ENCODE measurements around the gene EFCAB11. TPM values are rescaled to one million over a fixed set of nuclear protein-coding genes. Genes with fewer than 3 reads are reported as not detected.

Gene EFCAB11
- total and polyA plus RNA-seq, 2 donors (not counting 3 experiments of a cell fraction or from before 2014, with no cell fraction given) = 2.8 to 6.3 TPM

DNA sequence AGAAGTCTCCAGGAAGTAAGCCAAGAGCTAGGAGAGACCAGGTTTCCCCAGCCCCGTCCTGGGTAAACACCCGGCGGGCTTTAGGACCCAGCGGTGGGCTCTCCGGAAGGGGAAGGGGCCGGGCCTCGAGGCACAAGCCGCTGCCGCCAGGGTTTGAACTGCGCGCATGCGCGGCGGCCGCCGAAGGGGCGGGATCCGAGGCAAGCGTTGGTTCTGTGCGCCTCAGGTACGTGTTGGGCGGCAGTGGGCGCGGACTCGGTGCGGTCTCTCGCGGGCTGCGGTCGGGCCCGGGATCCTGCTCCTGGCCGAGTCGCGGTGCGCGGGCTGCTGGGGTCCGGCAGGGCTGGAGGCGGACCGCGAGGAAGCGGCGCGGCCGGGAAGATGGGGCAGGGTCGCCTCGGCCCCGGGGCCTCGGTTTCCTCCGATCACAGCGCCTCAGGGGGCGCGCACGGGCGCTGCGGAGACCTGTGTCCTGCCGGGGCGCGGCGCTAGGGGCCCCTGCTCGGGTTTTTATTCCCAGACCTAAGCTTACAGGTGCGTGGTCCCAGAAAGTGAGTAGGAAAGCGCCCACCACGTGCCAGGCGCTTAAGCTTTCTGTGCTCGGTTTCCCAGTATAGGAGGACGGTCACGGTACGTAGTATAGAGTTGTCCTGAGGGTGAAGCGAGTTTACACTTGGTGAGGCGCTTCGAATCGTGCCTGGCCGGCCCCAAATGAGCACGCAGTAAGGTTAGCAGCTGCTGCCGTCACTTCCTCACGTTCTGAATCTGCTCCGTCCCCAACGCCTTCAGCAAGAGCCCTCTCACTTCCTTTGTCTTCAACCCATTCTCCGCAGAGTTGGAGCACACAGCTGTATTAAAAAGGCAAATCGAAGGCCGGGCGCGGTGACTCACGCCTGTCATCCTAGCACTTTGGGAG is 1.5 kb upstream of the EFCAB11 start, which contains the start of gene TDP1:
Gene TDP1, plus strand, starts transcription at position 183 of the 916 bp plus-strand sequence. CDS start 7,188 bp downstream, outside the sequence.
- intact Hi-C loops (cut with micrococcal nuclease) = loop anchor here (1.0 to 5.0 kb wide), 6 partner anchors 29 to 539 kb away; partner anchors contain the start of genes FOXN3 and KCNK13
- Histone ChIP-seq H4K20me1 (replicated peaks; ENCODE audit: control insufficient read depth, extremely low read depth, insufficient read depth, low read length) (no peaks in the 10 kb centered on the region), H3K4me1 (ENCODE audit: control insufficient read depth, extremely low read depth, insufficient read depth, low read length) (peaks cover 38% of the 10 kb centered on the region), H3K27me3 (ENCODE audit: control insufficient read depth in 2 of 2, insufficient read depth in 2 of 2, low read length in 2 of 2) (no peaks in the 10 kb centered on the region), H3K4me3 (replicated peaks in 1 of 3; ENCODE audit: insufficient read depth in 1 of 3, low read depth in 1 of 3, low read length in 3 of 3) (peak within 1 kb of the TSS; percentile 41 to 70 (median 62)), H3K79me2 (ENCODE audit: control insufficient read depth, insufficient read depth, low read length) (peaks cover 41% of the 10 kb centered on the region), H2AFZ (ENCODE audit: low read depth, low read length) (peak within 1 kb of the TSS; percentile 85), H3K36me3 (ENCODE audit: control insufficient read depth in 2 of 2, extremely low read depth in 1 of 2, insufficient read depth in 2 of 2, low read length in 2 of 2) (peaks cover 0 to 4% of the 10 kb centered on the region in 2 experiments), H3K9me1 (replicated peaks; ENCODE audit: control insufficient read depth, extremely low read depth, insufficient read depth, low read length) (no peaks in the 10 kb centered on the region), H3K9me3 (replicated peaks; ENCODE audit: control insufficient read depth, insufficient read depth, low read length) (no peaks in the 10 kb centered on the region), H3K4me2 (ENCODE audit: insufficient read depth, low read length) (peak within 1 kb of the TSS; percentile 97), H3K9ac (replicated peaks; ENCODE audit: extremely low read depth, insufficient read depth, low read length) (peak within 1 kb of the TSS; percentile 92), H3K27ac (ENCODE audit: insufficient read depth, low read depth, low read length) (peak within 1 kb of the TSS; percentile 86)
- DNase-seq (ENCODE audit: low read depth, low spot score) (peak; percentile 96), FAIRE-seq (peak; percentile 88)
- CTCF ChIA-PET = interaction anchor here (0.7 to 6.4 kb wide), 8 partner anchors 16 to 929 kb away, joined by 3 to 93 read pairs (median 6); no protein-coding TSS in a partner anchor
- POLR2A ChIA-PET = interaction anchor here (1.0 kb wide), 1 partner anchor 17 kb away, joined by 4 read pairs; no protein-coding TSS in a partner anchor
- TF ChIP-seq POLR2A (IDR thresholded peaks at IDR 0.05; ENCODE audit: low read depth, low read length) (peak; percentile 81), GATA2 (IDR thresholded peaks at IDR 0.05; ENCODE audit: insufficient read depth, insufficient read length, low read depth, low read length) (no peak), JUN (IDR thresholded peaks at IDR 0.05; ENCODE audit: borderline replicate concordance, insufficient read depth, insufficient read length, low read depth) (peak; percentile 48), FOS (IDR thresholded peaks at IDR 0.05; ENCODE audit: borderline replicate concordance, insufficient read depth, low read length) (peak; percentile 90), MYC (IDR thresholded peaks at IDR 0.05; ENCODE audit: low read depth, low read length) (peak; percentile 15), EZH2 (IDR thresholded peaks at IDR 0.05; ENCODE audit: borderline replicate concordance, low read depth, low read length, severe bottlenecking) (no peak), POLR2AphosphoS5 (IDR thresholded peaks at IDR 0.05; ENCODE audit: insufficient read depth, low read depth, low read length) (peak; percentile 65)
- TF ChIP-seq, protein P1, sequence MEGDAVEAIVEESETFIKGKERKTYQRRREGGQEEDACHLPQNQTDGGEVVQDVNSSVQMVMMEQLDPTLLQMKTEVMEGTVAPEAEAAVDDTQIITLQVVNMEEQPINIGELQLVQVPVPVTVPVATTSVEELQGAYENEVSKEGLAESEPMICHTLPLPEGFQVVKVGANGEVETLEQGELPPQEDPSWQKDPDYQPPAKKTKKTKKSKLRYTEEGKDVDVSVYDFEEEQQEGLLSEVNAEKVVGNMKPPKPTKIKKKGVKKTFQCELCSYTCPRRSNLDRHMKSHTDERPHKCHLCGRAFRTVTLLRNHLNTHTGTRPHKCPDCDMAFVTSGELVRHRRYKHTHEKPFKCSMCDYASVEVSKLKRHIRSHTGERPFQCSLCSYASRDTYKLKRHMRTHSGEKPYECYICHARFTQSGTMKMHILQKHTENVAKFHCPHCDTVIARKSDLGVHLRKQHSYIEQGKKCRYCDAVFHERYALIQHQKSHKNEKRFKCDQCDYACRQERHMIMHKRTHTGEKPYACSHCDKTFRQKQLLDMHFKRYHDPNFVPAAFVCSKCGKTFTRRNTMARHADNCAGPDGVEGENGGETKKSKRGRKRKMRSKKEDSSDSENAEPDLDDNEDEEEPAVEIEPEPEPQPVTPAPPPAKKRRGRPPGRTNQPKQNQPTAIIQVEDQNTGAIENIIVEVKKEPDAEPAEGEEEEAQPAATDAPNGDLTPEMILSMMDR (IDR thresholded peaks at IDR 0.05; ENCODE audit: extremely low read depth in 1 of 2, insufficient read depth in 1 of 2, low read depth in 1 of 2, low read length in 2 of 2) = peak; percentile 7 to 18
- TF ChIP-seq, protein P2, sequence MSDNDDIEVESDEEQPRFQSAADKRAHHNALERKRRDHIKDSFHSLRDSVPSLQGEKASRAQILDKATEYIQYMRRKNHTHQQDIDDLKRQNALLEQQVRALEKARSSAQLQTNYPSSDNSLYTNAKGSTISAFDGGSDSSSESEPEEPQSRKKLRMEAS (IDR thresholded peaks at IDR 0.05; ENCODE audit: insufficient read depth, insufficient read length) = no peak
- dilution Hi-C loops (cut with MboI; ENCODE audit: extremely low pct_ligation_motif_present, low sequenced_read_pairs) = no loop called here
- BruUV-seq (replicated peaks) = TSS peak; percentile 39

Data from endothelial cell of umbilical vein (primary cell).